ENCODE data around the gene LOXHD1.

Gene LOXHD1

DNA sequence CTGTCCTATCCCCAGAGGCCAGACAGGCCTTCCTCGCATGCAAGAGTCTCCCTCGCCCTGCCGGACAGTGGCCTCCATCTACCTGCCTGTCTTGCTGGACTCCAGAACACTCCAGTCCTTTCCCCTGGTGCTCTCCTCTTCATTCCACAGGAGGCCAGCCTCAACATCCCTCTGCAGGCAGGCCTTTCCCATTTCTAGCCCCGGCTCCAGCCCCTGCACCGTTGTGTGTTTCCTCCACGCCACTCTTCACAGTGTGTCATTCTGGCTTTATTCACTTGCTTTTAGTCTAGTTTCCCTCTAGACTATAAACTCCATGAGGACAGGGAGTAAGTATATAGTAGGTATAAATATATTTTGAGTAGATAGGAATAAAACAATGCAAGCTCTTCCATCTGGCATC lies 81.2 kb downstream of the LOXHD1 start:
- in situ Hi-C loops (cut with HindIII; ENCODE audit: low sequenced_read_pairs): no loop called here

DNA sequence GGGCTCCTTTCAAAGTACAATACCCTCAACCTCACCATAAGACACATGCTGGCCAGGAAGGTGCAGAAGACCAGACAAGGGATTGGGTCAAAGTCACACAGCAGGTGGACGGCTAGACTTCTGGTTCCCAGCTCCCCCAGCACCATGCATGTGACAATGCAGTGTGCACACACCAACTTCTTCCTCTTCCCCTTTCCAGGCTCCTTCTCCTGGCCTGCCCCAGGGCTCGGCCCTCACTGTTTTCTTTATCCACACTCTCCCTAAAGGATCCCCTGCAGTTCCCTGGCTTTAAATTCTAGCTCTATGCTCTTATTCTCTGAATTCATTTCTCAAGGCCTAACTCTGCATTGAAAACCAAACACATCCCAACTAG lies 82.3 kb downstream of the LOXHD1 start:
- in situ Hi-C loops (cut with HindIII; ENCODE audit: low sequenced_read_pairs): loop anchor here (5.0 kb wide), 1 partner anchor 43 kb away; no protein-coding TSS in a partner anchor

DNA sequence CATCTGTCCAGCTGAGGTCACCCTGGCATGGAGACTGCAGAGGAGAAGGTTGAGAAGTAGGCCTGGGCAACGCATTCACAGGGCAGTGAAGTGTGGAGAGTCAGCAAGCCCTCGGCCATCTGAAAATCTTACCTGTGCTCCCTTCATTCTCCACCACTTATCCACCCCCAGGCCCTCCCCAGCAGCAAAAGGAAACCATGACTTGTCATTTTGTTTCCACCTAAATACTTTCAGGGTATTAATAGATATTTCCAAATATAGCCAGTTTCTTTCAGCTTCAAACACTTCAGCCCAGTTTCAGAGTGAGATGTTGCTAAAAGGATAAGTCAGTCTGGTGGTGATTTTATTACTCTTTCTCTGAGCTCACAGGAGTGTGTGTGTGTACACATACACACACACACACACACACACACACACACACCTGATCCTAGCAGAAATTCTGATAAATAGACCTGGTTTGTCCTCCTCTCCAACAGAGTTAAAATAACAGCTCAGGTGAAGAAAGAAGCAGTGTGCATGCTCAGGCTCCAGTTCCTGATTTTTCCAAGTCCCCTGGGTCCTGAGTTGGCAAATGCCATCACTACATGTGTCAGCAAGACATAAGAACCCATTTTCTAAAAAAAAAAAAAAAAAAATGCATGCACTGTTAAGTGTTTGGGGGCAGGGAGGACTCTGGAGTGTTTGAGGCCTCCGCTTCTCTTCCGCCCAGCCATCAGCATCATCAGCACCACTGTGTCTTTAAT lies 82.8 kb downstream of the LOXHD1 start:
- in situ Hi-C loops (cut with HindIII; ENCODE audit: low sequenced_read_pairs): loop anchor here (5.0 kb wide), 1 partner anchor 43 kb away; no protein-coding TSS in a partner anchor

DNA sequence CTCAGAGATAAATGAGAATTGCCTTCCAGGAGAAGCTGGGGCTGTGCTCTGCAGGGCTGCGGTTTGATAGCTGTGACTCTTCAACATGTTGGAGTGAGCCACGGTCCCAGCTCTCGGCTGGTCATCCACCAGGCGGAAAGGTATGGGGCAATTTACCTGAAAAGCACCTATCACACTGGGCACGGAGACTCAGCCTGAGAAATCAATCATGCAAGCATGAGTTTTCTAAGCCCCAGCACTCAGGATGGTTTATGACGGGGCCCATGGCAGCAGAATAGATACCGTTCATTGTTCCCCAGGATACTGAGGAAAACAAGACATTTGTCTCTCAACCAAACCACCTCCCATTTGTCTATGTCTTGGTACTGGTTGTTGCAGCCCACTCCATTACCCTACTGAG lies 83.9 kb downstream of the LOXHD1 start:
- in situ Hi-C loops (cut with HindIII; ENCODE audit: low sequenced_read_pairs): loop anchor here (5.0 kb wide), 1 partner anchor 44 kb away; no protein-coding TSS in a partner anchor

DNA sequence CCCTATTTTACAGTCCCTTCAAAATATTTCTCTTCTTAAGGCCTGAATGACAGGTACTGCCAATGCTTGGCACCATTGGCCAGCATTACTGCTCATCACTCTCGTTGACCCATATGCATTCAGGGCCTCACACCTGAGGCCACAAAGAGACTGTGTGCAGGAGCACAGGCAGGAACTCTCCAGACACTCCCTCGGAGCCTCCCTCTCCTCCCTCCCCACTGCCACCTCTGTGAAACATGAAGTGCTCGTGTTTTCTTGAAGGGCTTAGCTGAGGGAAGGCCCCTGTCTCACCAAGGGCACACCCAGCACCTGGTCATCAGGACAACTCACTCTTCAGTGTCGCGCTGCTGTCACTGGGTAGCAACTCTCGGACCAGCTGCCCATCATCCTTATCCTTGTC lies 85.3 kb downstream of the LOXHD1 start:
- in situ Hi-C loops (cut with HindIII; ENCODE audit: low sequenced_read_pairs): loop anchor here (5.0 kb wide), 1 partner anchor 46 kb away; no protein-coding TSS in a partner anchor

DNA sequence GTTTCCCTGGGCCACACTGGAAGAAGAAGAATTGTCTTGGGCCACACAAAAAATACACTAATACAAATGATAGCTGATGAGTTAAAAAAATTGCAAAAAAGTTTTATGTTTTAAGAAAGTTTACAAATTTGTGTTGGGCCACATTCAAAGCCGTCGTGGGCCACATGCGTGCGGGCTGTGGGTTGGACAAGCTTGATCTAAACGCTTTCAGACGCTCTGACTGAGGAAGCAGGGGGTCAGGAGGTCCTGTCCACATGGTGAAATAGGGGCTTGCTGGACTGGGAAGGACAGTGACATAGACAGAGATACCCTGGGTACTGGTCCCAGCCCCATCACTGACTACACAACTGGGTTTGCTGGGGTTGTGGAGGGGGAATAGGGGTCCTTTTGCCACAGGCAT lies 86.4 kb downstream of the LOXHD1 start:
- in situ Hi-C loops (cut with HindIII; ENCODE audit: low sequenced_read_pairs): loop anchor here (5.0 kb wide), 1 partner anchor 47 kb away; no protein-coding TSS in a partner anchor

DNA sequence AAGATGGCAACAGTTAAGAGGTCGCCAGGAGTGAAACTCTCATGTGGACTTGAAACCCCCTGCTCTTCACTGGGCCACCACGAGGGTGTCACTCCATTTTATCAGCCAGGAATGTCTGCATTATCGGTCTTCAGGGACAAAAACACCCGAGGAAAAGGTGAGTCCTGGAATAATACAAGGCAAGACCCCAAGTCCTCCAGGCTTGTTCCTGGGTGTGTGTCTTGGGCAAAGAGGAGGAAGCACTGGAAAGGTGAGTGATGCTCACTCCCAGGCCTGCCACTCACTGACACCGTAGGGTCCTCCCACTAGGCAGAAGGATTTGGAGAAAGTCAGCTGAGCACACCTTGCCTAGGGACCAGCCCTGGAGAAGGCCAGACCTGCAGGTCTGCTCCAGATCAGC lies 86.9 kb downstream of the LOXHD1 start:
- in situ Hi-C loops (cut with HindIII; ENCODE audit: low sequenced_read_pairs): loop anchor here (5.0 kb wide), 1 partner anchor 47 kb away; no protein-coding TSS in a partner anchor

DNA sequence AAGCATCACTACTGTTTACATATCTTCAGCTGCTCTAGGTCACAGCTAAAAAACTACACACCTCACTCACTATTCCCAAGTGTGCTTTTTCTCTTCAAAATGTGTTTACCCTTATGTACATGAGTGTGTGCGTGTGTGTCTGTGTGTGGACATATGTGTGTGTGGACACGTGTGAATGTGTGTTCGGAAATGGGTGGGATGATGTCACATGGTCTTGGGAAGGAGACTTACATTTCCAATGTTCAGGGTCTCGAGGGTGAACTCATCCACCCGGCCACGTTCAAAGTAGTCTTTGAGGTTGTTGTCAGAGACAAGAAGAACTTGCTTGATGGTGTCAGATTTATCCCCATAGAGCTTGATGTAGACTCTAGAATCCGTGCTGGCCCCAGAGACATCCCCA lies 87.8 kb downstream of the LOXHD1 start:
- in situ Hi-C loops (cut with HindIII; ENCODE audit: low sequenced_read_pairs): no loop called here

DNA sequence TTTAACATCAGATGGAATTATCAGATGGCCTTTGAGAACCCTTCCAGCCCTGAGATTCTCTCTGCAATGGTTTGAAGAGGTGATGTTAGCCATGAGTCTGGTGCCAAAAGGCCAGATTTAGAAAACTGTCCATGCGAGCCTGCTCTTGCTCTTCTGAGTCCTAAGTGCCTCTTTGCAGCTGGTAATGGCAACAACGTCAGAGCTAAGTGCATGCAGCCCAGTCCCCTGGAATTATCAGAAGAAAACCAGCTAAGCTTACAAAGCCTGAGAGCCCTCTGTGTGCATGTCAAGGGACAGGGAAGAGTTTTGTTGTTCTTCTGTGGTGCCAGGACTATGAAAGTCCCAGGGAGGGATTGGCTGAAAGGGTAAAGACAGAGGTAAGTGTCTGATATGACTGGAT lies 89.8 kb downstream of the LOXHD1 start:
- in situ Hi-C loops (cut with HindIII; ENCODE audit: low sequenced_read_pairs): no loop called here

DNA sequence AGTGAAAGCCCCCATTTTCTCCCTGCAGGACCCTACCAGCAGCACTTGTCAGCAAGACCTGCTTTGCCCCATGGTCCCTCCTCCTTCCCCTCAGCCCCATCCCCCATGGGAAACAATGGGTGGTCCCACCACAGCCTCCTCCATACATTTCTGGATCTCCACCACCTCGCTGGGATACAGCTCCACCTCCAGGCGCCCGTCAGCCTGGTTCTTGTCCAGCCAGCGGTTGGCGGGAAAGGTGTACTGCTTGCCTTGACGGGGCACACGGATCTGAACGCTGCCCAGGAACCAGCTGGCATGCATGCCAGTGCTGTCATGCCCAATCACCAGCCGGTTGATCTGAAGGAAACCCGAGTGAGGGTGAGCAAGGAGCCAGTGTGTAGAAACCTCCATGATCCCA lies 90.9 kb downstream of the LOXHD1 start:
- in situ Hi-C loops (cut with HindIII; ENCODE audit: low sequenced_read_pairs): no loop called here

DNA sequence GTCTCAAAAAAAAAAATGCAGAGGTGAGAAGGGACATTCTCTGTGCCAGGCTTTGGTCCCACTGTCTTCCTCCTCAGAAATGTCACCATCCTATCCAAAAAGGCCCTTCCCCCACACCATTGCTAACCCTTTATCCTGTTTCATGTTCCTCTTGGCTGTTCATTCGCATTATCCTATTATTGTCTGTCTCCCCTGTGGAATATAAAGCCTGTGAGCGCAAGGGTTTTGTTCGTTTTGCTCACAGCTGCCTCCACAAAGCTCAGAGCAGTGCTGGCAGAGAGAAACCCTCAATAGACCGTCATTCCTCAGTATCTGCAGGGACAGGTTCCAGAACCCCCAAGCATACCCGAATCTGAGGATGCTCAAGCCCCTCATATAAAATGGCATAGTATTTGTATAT lies 91.8 kb downstream of the LOXHD1 start:
- in situ Hi-C loops (cut with HindIII; ENCODE audit: low sequenced_read_pairs): no loop called here

DNA sequence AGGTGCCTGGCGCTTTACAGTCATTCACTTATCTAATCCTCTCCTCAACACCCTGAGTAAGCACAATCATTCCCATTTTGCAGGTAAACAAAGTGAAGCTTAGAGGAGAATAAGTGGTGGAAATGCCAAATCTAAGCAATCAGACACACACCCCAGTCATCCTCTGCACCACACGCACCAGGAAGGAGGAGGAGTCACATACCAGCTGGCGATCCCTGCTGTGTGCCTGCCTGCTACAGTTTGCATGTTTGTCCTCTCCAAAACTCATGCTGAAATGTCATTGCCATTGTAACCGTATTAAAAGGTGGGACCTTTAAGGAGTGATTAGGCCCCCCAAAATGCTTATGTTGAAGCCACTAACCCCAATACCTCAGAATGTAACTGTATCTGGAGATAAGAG lies 93.7 kb downstream of the LOXHD1 start:
- in situ Hi-C loops (cut with HindIII; ENCODE audit: low sequenced_read_pairs): no loop called here

DNA sequence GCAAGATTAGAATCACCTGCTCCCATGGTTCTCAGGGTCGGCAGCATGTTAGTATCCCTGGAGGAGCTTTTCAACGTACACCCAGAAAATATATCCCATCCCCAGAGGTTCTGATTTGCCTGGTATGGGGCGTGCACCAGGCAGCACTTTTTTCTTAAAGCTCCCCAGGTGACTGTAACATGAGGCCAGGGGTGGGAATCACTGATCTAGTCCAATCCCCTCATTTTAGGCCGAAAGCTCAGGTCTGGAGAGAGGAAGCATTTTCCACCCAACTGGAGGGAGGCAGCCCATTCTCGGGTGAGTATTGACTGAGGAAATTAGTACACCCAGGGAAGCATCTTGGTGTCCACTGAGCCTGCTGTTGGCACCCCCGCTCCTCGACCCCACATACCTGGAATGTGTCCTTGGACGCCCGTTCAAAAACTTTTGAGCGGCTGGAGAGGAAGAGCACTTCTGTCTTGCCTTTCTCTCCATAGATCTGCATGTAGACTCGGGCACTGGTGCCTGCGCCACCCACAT lies 94.3 kb downstream of the LOXHD1 start:
- in situ Hi-C loops (cut with HindIII; ENCODE audit: low sequenced_read_pairs): no loop called here

DNA sequence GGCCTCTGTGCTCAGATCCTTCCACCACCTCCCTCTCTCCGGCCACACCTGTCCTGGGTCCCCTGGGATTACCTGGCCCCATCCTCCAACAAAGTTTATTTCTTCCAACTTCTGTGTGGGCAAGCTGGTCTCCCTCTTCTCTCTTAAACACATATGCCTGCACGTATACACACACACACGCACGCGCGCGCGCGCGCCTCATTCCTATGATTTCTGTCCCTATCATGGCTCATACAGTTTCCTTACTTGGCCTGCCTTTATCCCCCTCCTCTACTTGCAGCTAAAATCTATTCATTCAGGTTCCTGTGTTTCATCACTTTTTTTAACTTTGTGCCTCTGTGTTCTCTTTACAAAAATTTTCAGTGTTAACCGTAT lies 96.4 kb downstream of the LOXHD1 start:
- in situ Hi-C loops (cut with HindIII; ENCODE audit: low sequenced_read_pairs): no loop called here

DNA sequence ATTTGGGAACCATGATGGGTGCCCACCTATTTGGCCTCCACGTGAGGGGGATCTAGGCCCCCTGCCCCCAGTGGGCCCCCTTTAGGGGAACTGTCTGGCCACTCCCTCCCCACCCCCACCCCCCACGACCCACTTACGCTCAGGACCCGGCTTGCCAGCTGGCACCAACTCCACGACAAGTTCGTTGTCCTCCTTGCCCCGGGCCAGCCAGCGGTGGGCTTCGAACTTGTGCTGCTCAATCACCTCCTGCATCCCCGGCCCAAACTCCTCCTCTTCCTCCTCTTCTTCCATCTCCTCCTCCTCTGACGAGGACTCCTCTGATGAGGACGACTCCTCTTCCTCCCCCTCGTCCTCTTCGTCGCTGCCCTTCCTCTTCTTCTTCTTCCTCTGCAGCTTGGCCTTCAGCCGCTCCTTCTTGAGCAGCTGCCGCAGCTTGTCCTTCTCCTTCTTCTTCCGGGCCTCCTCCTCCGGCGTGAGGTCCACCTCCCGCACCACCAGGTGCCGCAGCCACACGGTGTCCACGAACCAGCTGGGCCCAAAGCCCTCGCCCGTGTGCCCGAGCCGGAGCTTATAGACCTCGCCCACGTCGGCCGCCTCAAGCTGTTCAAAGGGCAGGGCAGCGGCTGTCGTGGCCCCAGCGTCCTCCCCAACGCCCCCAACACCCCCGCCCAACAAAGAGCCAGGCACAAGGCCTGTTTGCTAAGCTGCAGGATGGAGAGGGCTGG lies 96.9 kb downstream of the LOXHD1 start:
- in situ Hi-C loops (cut with HindIII; ENCODE audit: low sequenced_read_pairs): no loop called here

DNA sequence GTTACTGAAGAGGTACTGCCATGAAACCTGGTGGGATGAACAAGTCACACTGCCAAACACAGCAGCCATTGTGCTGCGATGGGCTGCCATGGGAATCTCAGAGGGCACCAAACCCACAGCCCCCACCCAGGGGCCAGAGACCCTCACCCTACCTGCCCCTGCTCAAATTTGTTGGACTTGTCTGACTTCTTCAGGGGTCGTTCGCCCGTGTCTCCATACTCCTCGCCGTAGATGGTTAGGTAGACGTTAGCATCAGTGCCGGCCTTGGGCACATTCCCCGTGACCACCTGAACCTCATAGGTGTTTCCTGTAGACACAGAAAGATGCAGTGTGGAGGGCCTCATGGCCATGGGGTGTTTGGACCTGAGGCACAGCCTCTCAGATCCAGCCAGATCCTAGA lies 97.7 kb downstream of the LOXHD1 start:
- in situ Hi-C loops (cut with HindIII; ENCODE audit: low sequenced_read_pairs): no loop called here

DNA sequence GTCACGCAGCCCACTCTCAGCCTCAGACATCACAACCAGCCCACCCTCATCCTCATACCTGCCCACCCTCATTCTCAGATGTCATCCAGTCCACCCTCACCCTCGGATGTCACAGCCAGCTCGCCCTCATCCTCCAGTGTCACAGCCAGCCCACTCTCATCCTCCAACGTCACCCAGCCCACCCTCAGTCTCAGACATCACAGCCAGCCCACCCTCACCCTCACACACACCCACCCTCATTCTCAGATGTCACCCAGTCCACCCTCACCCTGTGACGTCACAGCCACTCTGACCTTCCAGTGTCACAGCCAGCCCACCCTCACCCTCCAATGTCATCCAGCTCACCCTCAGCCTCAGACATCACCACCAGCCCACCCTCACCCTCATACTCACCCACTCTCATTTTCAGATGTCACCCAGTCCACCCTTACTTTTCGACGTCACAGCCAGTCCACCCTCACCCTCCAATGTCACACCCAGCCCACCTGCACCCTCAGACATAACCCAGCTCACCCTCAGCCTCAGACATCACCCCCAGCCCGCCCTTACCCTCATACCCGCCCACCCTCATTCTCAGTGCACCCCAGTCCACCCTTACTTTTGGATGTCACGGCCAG lies 100.3 kb downstream of the LOXHD1 start:
- in situ Hi-C loops (cut with HindIII; ENCODE audit: low sequenced_read_pairs): no loop called here

DNA sequence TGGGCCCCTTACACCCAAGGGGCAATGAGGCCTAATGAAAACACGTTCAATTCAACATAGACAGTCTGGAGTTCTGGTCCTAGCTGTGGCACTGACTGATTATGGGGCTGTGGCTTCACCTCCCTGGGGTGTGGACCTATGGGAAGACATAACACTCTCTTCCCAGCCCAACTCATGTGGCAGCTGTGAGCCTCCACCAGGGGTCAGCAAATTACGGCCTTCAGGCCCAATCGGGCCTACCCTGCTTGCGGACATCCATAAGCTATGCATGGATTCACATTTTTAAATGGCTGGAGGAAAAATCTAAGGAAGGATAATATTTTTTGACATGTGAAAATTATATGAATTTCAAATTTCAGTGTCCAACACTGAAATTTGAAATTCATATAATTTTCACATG lies 101.3 kb downstream of the LOXHD1 start:
- in situ Hi-C loops (cut with HindIII; ENCODE audit: low sequenced_read_pairs): no loop called here

DNA sequence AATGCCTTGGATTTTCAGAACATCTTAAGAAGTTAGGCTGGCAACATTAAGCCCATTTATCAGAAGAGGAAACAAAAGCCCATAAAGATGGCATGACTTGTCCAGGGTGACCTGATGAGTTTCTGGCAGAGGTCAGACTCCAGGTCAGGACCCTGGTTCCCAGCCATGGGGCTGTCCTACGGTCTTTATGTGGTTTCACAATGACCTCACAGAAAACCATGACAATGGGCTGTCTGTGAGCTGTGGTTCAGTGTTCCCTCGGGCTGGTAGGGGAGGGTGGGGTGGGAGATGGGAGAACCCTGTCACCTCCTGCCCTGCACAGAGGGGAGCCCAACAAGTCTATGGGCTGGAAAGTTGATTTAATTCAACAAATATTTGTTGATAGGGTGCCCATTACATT lies 101.8 kb downstream of the LOXHD1 start:
- in situ Hi-C loops (cut with HindIII; ENCODE audit: low sequenced_read_pairs): no loop called here

DNA sequence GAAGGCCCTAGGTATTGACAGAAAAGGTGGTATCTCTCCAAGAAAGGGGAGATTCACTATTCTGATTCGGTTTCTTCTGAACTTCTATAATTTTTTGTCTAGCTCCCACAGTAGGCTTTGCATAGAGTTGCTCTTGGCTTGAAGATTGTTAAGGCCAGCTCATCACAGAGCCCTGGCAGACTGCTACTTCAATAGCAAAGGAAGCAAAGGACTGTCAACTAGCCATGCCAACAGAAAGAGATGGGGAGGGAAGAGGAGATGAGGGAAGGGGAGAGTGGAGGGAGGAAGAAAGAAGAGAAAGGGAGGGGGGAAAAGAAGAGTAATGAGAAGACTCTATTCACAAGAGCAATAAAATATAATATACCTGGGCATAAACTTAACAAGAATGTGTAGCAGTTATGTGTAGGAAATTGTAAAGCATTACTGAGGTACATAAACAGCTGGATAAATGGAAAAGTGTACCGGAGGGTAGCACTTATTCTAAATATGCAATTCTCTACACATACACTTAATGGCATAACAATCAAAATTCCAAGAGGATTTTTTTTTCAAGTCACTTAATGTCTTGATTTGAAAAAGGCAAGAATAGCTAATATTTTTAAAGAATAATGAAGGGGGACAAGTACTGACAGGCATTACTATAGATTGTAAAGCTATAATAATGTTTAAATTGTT lies 102.5 kb downstream of the LOXHD1 start:
- in situ Hi-C loops (cut with HindIII; ENCODE audit: low sequenced_read_pairs): no loop called here

DNA sequence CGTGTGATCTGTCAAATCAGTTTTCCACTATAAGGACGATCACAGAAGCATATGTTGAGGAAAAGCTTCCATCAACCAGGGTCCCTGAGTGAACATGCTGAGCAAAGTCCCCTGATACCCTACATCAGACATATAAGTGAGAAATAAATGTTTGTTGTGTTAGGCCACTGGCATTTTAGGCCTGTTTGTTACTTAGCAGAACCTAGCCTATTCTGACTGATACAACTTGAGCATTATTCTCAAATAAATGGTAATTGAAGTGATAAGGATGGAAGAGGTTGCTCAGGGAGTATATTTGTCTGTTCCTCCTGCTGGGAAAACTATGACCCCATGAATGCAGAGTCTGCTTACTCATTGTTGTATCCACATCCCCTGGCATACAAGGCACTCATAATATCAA lies 106.4 kb downstream of the LOXHD1 start:
- in situ Hi-C loops (cut with HindIII; ENCODE audit: low sequenced_read_pairs): no loop called here
